GM21515 (cell line): Measurements from ENCODE around the gene RECQL.
"Not testable (repeated sequence)": the region's sequence is repeated elsewhere in the genome, so short reads cannot be mapped to it uniquely, and the experiment has no call there.

Source experiments
- ATAC-seq: cut with Tn5 transposase; IDR thresholded peaks from one replicate; pipeline ENCODE4 v1.9.1; 2021; ENCODE audit not compliant: unreplicated experiment

The RECQL gene

GRCh38 chr12:21433525-21433924, 67.9 kb downstream of the RECQL start:
- no peak for ATAC-seq

DNA sequence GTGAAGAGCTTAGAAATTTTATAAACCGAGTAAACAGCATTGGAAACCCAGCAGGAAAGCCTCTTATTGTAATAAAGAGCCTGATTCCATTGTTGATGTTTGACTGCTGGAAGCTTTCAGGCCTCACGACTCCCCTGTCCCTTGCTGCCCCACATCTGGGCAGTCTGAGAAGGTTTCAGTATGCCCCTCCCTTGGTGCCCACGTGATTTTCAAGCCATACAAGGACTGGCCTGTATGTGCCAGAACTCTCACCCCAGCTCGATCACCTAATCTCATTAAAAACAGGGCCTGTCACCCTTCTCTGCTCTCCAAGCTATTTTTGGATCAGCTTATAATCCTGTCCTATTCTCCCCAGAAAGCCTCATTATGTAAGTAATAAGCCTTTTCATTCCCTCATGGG, 71.4 kb downstream of the RECQL start:
- no peak for ATAC-seq

GRCh38 chr12:21428241-21428640, 73.2 kb downstream of the RECQL start:
- no peak for ATAC-seq

GRCh38 chr12:21419009-21419699, 82.3 kb downstream of the RECQL start:
- not testable (repeated sequence) for ATAC-seq
